Spleen (tissue), 11 donors: Measurements from ENCODE around the gene ADCY2. TPM values are rescaled to one million over a fixed set of nuclear protein-coding genes. Genes with fewer than 3 reads are reported as not detected.

ENCODE experiments used
- DNase-seq: peaks from one replicate; pipeline ENCODE4 v3.0.0-alpha.2; 2020
- H3K27ac ChIP-seq, 8 donors: fragments of 200-600 bp; sonication (generic) in 7 of 8; 1 replicate in 4 of 8; 2 replicates in 4 of 8; pipeline versions ENCODE4 v1.5.0 to v1.8.0; 2016 to 2021; ENCODE audit warnings: inconsistent platforms in 4 of 8, mild to moderate bottlenecking in 4 of 8, moderate library complexity in 1 of 8
- H3K27me3 ChIP-seq, 7 donors: fragments of 200-600 bp; sonication (generic) in 6 of 7; replicated peaks in 1 of 7; 1 replicate in 4 of 7; 2 replicates in 3 of 7; pipeline versions ENCODE4 v1.5.0 to v1.8.0; 2016 to 2021; ENCODE audit warnings: inconsistent platforms in 3 of 7, mild to moderate bottlenecking in 1 of 7
- H3K36me3 ChIP-seq, 6 donors: fragments of 200-600 bp; sonication (generic) in 5 of 6; 1 replicate in 4 of 6; 2 replicates in 2 of 6; pipeline versions ENCODE4 v1.5.0 to v1.8.0; 2016 to 2021; ENCODE audit warnings: inconsistent platforms in 2 of 6
- H3K4me1 ChIP-seq, 6 donors: fragments of 200-600 bp; sonication (generic) in 5 of 6; 1 replicate in 3 of 6; 2 replicates in 3 of 6; pipeline versions ENCODE4 v1.5.0 to v1.8.0; 2016 to 2021; ENCODE audit warnings: inconsistent platforms in 3 of 6
- H3K4me3 ChIP-seq, 8 donors: fragments of 200-600 bp; sonication (generic) in 7 of 8; 1 replicate in 4 of 8; 2 replicates in 4 of 8; pipeline versions ENCODE4 v1.5.0 to v1.8.0; 2016 to 2021; ENCODE audit warnings: inconsistent platforms in 4 of 8, mild to moderate bottlenecking in 4 of 8, moderate library complexity in 2 of 8
- H3K9me3 ChIP-seq, 8 donors: fragments of 200-600 bp; sonication (generic) in 7 of 8; 1 replicate in 4 of 8; 2 replicates in 4 of 8; pipeline versions ENCODE4 v1.5.0 to v1.8.0; 2016 to 2021; ENCODE audit warnings: inconsistent platforms in 4 of 8
- CTCF ChIP-seq, 11 experiments: fragments of 200-600 bp in 7 of 11; fragments of 450-650 bp in 4 of 11; sonication (generic) in 4 of 11; IDR thresholded peaks in 8 of 11; conservative IDR thresholded peaks in 3 of 11; 1 replicate in 7 of 11; 2 replicates in 4 of 11; pipeline versions ENCODE4 v1.4.0 to v1.8.0; 2016 to 2021; ENCODE audit warnings: antibody characterized with exemption in 11 of 11, inconsistent platforms in 4 of 11, mild to moderate bottlenecking in 1 of 11
- POLR2A ChIP-seq, 3 donors: fragments of 450-650 bp; IDR thresholded peaks; one replicate each; pipeline ENCODE4 v1.5.1; 2017; ENCODE audit warnings: antibody characterized with exemption in 3 of 3, mild to moderate bottlenecking in 1 of 3
- POLR2AphosphoS5 ChIP-seq, 3 donors: sonication (generic); formaldehyde crosslinking; IDR thresholded peaks; one replicate each; pipeline ENCODE4 v1.5.1; 2017; ENCODE audit warnings: antibody characterized with exemption in 3 of 3
- WGBS, 5 donors: extraction: QIAGEN DNeasy Blood & Tissue Kit in 3 of 5; methylation state at CpG; one replicate each; pipeline versions ENCODE4 v1.1.5 to v1.1.7; 2013 to 2018; 5-methylcytosine and 5-hydroxymethylcytosine counted together
- intact Hi-C: fragments of 100-400 bp; cut with DNase I; formaldehyde crosslinking; loops from one replicate; pipeline ENCODE4 v1.15.0; 2023; ENCODE audit warnings: low total_unique reads
- polyA plus RNA-seq, 3 donors: library from polyadenylated mRNA; stranded (reverse); fragments of 200-250 nt; gene quantifications; one replicate each; pipeline ENCODE4 v1.2.1, GENCODE V29; 2013
- total RNA-seq, 7 donors: library from RNA; depleted of rRNA in 3 of 7; stranded (reverse); fragments of >200 nt in 3 of 7; fragmentation: NEBNext Ultra II Directional in 4 of 7; extraction: Animal tissue kit (Norgen Biotek cat#: 25700) in 4 of 7; gene quantifications; one replicate each; pipeline versions ENCODE4 v1.1.0 to v1.2.1, GENCODE V29; 2016 to 2021
- donor health status: healthy with polysubstance abuse.
- donor health status: DM: no; HTN: no; CAD: no; lungs with moderate emphysema.
- donor health status: DM: no; HTN: no; CAD: no.
- donor health status: Bipolar disorder and iron deficiency.
- donor health status: healthy.
- donor health status: DM: no; HTN: no; CAD: no.
- donor health status: DM: yes; HTN: yes; CAD: no.

Gene ADCY2
- total and polyA plus RNA-seq, 10 donors, result 0.02 to 1.5 (median 0.18) TPM

- H3K27me3 ChIP-seq, result peaks cover 0 to 40% (median 28%) of the 10 kb centered on the region in 7 donors
- WGBS, 5 donors, result 61 to 66% (median 65%) methylated on average over 16 of the region's 16 CpGs
- H3K4me3 ChIP-seq, result peak overlapping the region in 6 of 8 donors; percentile 31 to 74 (median 42)
These were observed 455.3 kb downstream of the ADCY2 start for GRCh38 chr5:7851240-7851592.

GRCh38 chr5:7851617-7852289 lies 455.8 kb downstream of the ADCY2 start:
- intact Hi-C loops, result no loop called here
- peaks cover 0 to 28% (median 20%) of the 10 kb centered on the region in 6 donors for H3K4me1 ChIP-seq
- H3K36me3 ChIP-seq, result no peaks in the 10 kb centered on the region
- H3K9me3 ChIP-seq, result peaks cover 0 to 3% (median 0%) of the 10 kb centered on the region in 8 donors
- no peak overlapping the region for H3K4me3 ChIP-seq
- H3K27ac ChIP-seq, result peak overlapping the region in 3 of 8 donors; percentile 1 to 45 (median 14)
- no peak for DNase-seq
- no peak for TF ChIP-seq POLR2A (IDR thresholded peaks at IDR 0.05)
- TF ChIP-seq CTCF (IDR thresholded peaks at IDR 0.05 in 8 of 11, conservative IDR thresholded peaks at IDR 0.05 in 3 of 11), result no peak
- no peak for TF ChIP-seq POLR2AphosphoS5 (IDR thresholded peaks at IDR 0.05)
- H3K27me3 ChIP-seq, result peaks cover 0 to 40% (median 28%) of the 10 kb centered on the region in 7 donors
- WGBS, 5 donors, result 84 to 92% (median 87%) methylated on average over 8 of the region's 8 CpGs

More at GRCh38 chr5:7851240-7851592, 455.3 kb downstream of the ADCY2 start:
- H3K9me3 ChIP-seq, result peaks cover 0 to 3% (median 0%) of the 10 kb centered on the region in 8 donors
- peaks cover 0 to 28% (median 20%) of the 10 kb centered on the region in 6 donors for H3K4me1 ChIP-seq
- peak overlapping the region in 2 of 8 donors; percentile 17 to 22 for H3K27ac ChIP-seq
- TF ChIP-seq POLR2A (IDR thresholded peaks at IDR 0.05) (no peak), POLR2AphosphoS5 (IDR thresholded peaks at IDR 0.05) (no peak), CTCF (IDR thresholded peaks at IDR 0.05 in 8 of 11, conservative IDR thresholded peaks at IDR 0.05 in 3 of 11) (peak in 1 of 11 experiments; percentile 0)
- intact Hi-C loops, result no loop called here
- H3K36me3 ChIP-seq, result no peaks in the 10 kb centered on the region
- no peak for DNase-seq

- WGBS, 5 donors, result 55 to 69% (median 59%) methylated on average over 1 of the region's 1 CpG
- peaks cover 0 to 3% (median 0%) of the 10 kb centered on the region in 8 donors for H3K9me3 ChIP-seq
- no peak overlapping the region for H3K4me3 ChIP-seq
- no peak for TF ChIP-seq CTCF (IDR thresholded peaks at IDR 0.05 in 8 of 11, conservative IDR thresholded peaks at IDR 0.05 in 3 of 11)
- TF ChIP-seq POLR2AphosphoS5 (IDR thresholded peaks at IDR 0.05), result no peak
- no peak for TF ChIP-seq POLR2A (IDR thresholded peaks at IDR 0.05)
- H3K4me1 ChIP-seq, result peaks cover 0 to 28% (median 20%) of the 10 kb centered on the region in 6 donors
- peaks cover 0 to 3% (median 1%) of the 10 kb centered on the region in 6 donors for H3K36me3 ChIP-seq
- peaks cover 0 to 40% (median 28%) of the 10 kb centered on the region in 7 donors for H3K27me3 ChIP-seq
- intact Hi-C loops, result no loop called here
- DNase-seq, result no peak
- H3K27ac ChIP-seq, result peak overlapping the region in 5 of 8 donors; percentile 19 to 45 (median 29)
These were observed 456.6 kb downstream of the ADCY2 start for GRCh38 chr5:7852542-7852941.

- no peak for TF ChIP-seq CTCF (IDR thresholded peaks at IDR 0.05 in 8 of 11, conservative IDR thresholded peaks at IDR 0.05 in 3 of 11)
- TF ChIP-seq POLR2AphosphoS5 (IDR thresholded peaks at IDR 0.05), result no peak
- no peak for TF ChIP-seq POLR2A (IDR thresholded peaks at IDR 0.05)
- intact Hi-C loops, result no loop called here
- no peak overlapping the region for H3K4me3 ChIP-seq
- DNase-seq, result no peak
- WGBS, 5 donors, result 54 to 66% (median 63%) methylated on average over 2 of the region's 2 CpGs
- H3K36me3 ChIP-seq, result peaks cover 0 to 7% (median 4%) of the 10 kb centered on the region in 6 donors
- peak overlapping the region in 4 of 8 donors; percentile 1 to 44 (median 24) for H3K27ac ChIP-seq
- H3K9me3 ChIP-seq, result peaks cover 0 to 3% (median 0%) of the 10 kb centered on the region in 8 donors
- H3K27me3 ChIP-seq, result peaks cover 0 to 40% (median 28%) of the 10 kb centered on the region in 7 donors
- H3K4me1 ChIP-seq, result peaks cover 0 to 28% (median 20%) of the 10 kb centered on the region in 6 donors
These were observed 457.1 kb downstream of the ADCY2 start for GRCh38 chr5:7852988-7853387.
